C4-2B (cell line): ENCODE data around the gene FBXW5.

ENCODE experiments used
- CTCF ChIP-seq: fragments of 450-650 bp; conservative IDR thresholded peaks from 2 replicates; pipeline ENCODE4 v1.5.1; 2017; ENCODE audit warnings: mild to moderate bottlenecking
- ZFX ChIP-seq: fragments of 450-650 bp; IDR thresholded peaks from 2 replicates; pipeline ENCODE4 v1.6.1; 2017

- TF ChIP-seq CTCF (no peak), ZFX (no peak)
Observed at GRCh38 chr9:136972743-136973142, 28.2 kb upstream of the FBXW5 start.
